HCT116 (cell line): Measurements from ENCODE around the gene ABHD10. TPM values are rescaled to one million over a fixed set of nuclear protein-coding genes. Genes with fewer than 3 reads are reported as not detected.

Experiments used
- ATAC-seq: fragments of 200-7000 bp; cut with Tn5 transposase; 2 replicates; pipeline ENCODE4 v1.9.1; 2020; ENCODE audit warnings: mild to moderate bottlenecking, moderate library complexity
- BruUV-seq: library from RNA; stranded (reverse); fragments of 400-500 nt; replicated peaks from 2 replicates; lab custom pipeline; 2021; lab: Mats Ljungman, UMichigan
- CTCF ChIA-PET: fragments of 300-600 bp; sonication (Branson Sonifier 250); formaldehyde crosslinking; loops from one replicate; lab custom pipeline; 2021; ENCODE audit warnings: antibody characterized with exemption; lab: Charles Lee
- POLR2A ChIA-PET: fragments of 300-600, 350-600 bp; sonication (Branson Sonifier 250); formaldehyde crosslinking; loops from one replicate; lab custom pipeline; 2021; ENCODE audit warnings: antibody characterized with exemption; lab: Charles Lee
- RAD21 ChIA-PET, 2 experiments: fragments of 300-600 bp; sonication (Branson Sonifier 250); formaldehyde crosslinking; loops; one replicate each; lab custom pipeline; 2023; ENCODE audit warnings: low total read pairs in 2 of 2; ENCODE audit not compliant: uncharacterized antibody in 2 of 2, unreplicated experiment in 2 of 2, low non-redundant PET in 1 of 2; lab: Charles Lee
- DNase-seq: peaks from one replicate; pipeline ENCODE4 v3.0.0-alpha.2; 2010; ENCODE audit warnings: low read depth, low spot score
- H2AFZ ChIP-seq: fragments of 200-600 bp; shearing (Covaris generic), sonication (generic); 2 replicates; pipeline ENCODE4 v1.6.1; 2017; ENCODE audit warnings: low read depth, mixed run types, mixed read lengths, antibody characterized with exemption, low read length; ENCODE audit not compliant: poor library complexity, severe bottlenecking
- H3K27ac ChIP-seq: 2 replicates; pipeline ENCODE4 v1.5.1; 2012; ENCODE audit warnings: low read depth, low read length
- H3K27me3 ChIP-seq: fragments of 200-600 bp; sonication (generic); 2 replicates; pipeline ENCODE4 v1.6.1; 2016; ENCODE audit warnings: mixed run types, low read length, mixed read lengths; ENCODE audit not compliant: insufficient read depth
- H3K36me3 ChIP-seq, 2 experiments: fragments of 200-500 bp in 1 of 2; fragments of 200-600 bp in 1 of 2; sonication (Bioruptor generic) in 1 of 2; sonication (generic) in 1 of 2; 2 replicates each; pipeline versions ENCODE4 v1.5.1 to v1.6.1; 2014 to 2016; ENCODE audit warnings: low read length in 2 of 2, inconsistent platforms in 1 of 2, mixed read lengths in 1 of 2, mixed run types in 1 of 2; ENCODE audit not compliant: insufficient read depth in 2 of 2, control insufficient read depth in 1 of 2
- H3K4me1 ChIP-seq, 2 experiments: fragments of 200-600 bp in 1 of 2; sonication (generic) in 1 of 2; 2 replicates each; pipeline versions ENCODE4 v1.5.1 to v1.6.1; 2012 to 2017; ENCODE audit warnings: low read length in 2 of 2, inconsistent platforms in 1 of 2, mild to moderate bottlenecking in 1 of 2, mixed read lengths in 1 of 2, mixed run types in 1 of 2, moderate library complexity in 1 of 2; ENCODE audit not compliant: insufficient read depth in 2 of 2, control insufficient read depth in 1 of 2
- H3K4me2 ChIP-seq: fragments of 200-600 bp; sonication (generic); 2 replicates; pipeline ENCODE4 v1.6.1; 2017; ENCODE audit warnings: mixed run types, low read length, mixed read lengths
- H3K4me3 ChIP-seq, 2 experiments: fragments of 200-600 bp in 1 of 2; sonication (generic) in 1 of 2; replicated peaks in 1 of 2; 2 replicates each; pipeline ENCODE4 v1.5.1; 2011 to 2016; ENCODE audit warnings: low read length in 2 of 2, control low read depth in 1 of 2, low read depth in 1 of 2, mild to moderate bottlenecking in 1 of 2, mixed read lengths in 1 of 2, mixed run types in 1 of 2
- H3K79me2 ChIP-seq: fragments of 200-600 bp; sonication (generic); 2 replicates; pipeline ENCODE4 v1.6.1; 2017; ENCODE audit warnings: mild to moderate bottlenecking, mixed run types, low read length, moderate library complexity, mixed read lengths; ENCODE audit not compliant: insufficient read depth
- H3K9ac ChIP-seq: fragments of 200-600 bp; sonication (generic); 2 replicates; pipeline ENCODE4 v1.6.1; 2016; ENCODE audit warnings: low read length, mixed read lengths
- H3K9me2 ChIP-seq: fragments of 200-600 bp; sonication (generic), shearing (Covaris generic); 2 replicates; pipeline ENCODE4 v1.6.1; 2017; ENCODE audit warnings: mixed run types, mild to moderate bottlenecking, moderate library complexity; ENCODE audit not compliant: insufficient read depth
- H3K9me3 ChIP-seq, 2 experiments: fragments of 200-500 bp in 1 of 2; fragments of 200-600 bp in 1 of 2; sonication (Bioruptor generic) in 1 of 2; sonication (generic) in 1 of 2; 2 replicates each; pipeline ENCODE4 v1.6.1; 2014 to 2017; ENCODE audit warnings: low read length in 2 of 2, mixed read lengths in 2 of 2, inconsistent platforms in 1 of 2, low read depth in 1 of 2, mild to moderate bottlenecking in 1 of 2, mixed run types in 1 of 2, moderate library complexity in 1 of 2; ENCODE audit not compliant: control insufficient read depth in 1 of 2, insufficient read depth in 1 of 2
- H4K20me1 ChIP-seq: fragments of 200-600 bp; sonication (generic), shearing (Covaris generic); 2 replicates; pipeline ENCODE4 v1.6.1; 2017; ENCODE audit warnings: mixed run types, mild to moderate bottlenecking, moderate library complexity; ENCODE audit not compliant: insufficient read depth
- ATF3 ChIP-seq: IDR thresholded peaks from 2 replicates; pipeline ENCODE4 v1.6.1; 2012
- CBX3 ChIP-seq: IDR thresholded peaks from 2 replicates; pipeline ENCODE4 v1.6.1; 2012; ENCODE audit warnings: low read depth
- CEBPB ChIP-seq: IDR thresholded peaks from 2 replicates; pipeline ENCODE4 v1.6.1; 2012; ENCODE audit warnings: low read depth
- CTCF ChIP-seq, 3 experiments: fragments of 200-600 bp in 1 of 3; sonication (generic) in 1 of 3; IDR thresholded peaks in 2 of 3; conservative IDR thresholded peaks in 1 of 3; 2 replicates each; pipeline ENCODE4 v1.5.1; 2012 to 2017; ENCODE audit warnings: low read depth in 2 of 3, low read length in 2 of 3, antibody characterized with exemption in 1 of 3, borderline replicate concordance in 1 of 3, control low read depth in 1 of 3, mild to moderate bottlenecking in 1 of 3, mixed read lengths in 1 of 3, mixed run types in 1 of 3, moderate library complexity in 1 of 3; ENCODE audit not compliant: insufficient read depth in 1 of 3
- ELF1 ChIP-seq: IDR thresholded peaks from 2 replicates; pipeline ENCODE4 v1.6.1; 2012; ENCODE audit warnings: low read depth, borderline replicate concordance
- FOSL1 ChIP-seq: IDR thresholded peaks from 2 replicates; pipeline ENCODE4 v1.6.1; 2012; ENCODE audit warnings: low read depth
- JUND ChIP-seq: IDR thresholded peaks from 2 replicates; pipeline ENCODE4 v1.6.1; 2012
- MAX ChIP-seq: IDR thresholded peaks from 2 replicates; pipeline ENCODE4 v1.6.1; 2012
- POLR2A ChIP-seq: IDR thresholded peaks from 2 replicates; pipeline ENCODE4 v1.7.0; 2011; ENCODE audit warnings: borderline replicate concordance; ENCODE audit not compliant: insufficient read depth, insufficient read length; ENCODE audit errors: extremely low read depth
- POLR2AphosphoS5 ChIP-seq: IDR thresholded peaks from 2 replicates; pipeline ENCODE4 v1.6.1; 2011; ENCODE audit warnings: mild to moderate bottlenecking, low read depth, low read length, moderate library complexity
- SIN3A ChIP-seq: IDR thresholded peaks from 2 replicates; pipeline ENCODE4 v1.6.1; 2012; ENCODE audit warnings: low read depth
- SP1 ChIP-seq: IDR thresholded peaks from 2 replicates; pipeline ENCODE4 v1.6.1; 2012; ENCODE audit warnings: low read depth
- SRF ChIP-seq: IDR thresholded peaks from 2 replicates; pipeline ENCODE4 v1.6.1; 2012; ENCODE audit warnings: low read depth
- TCF7L2 ChIP-seq: IDR thresholded peaks from 2 replicates; pipeline ENCODE4 v1.7.0; 2011; ENCODE audit warnings: borderline replicate concordance, inconsistent platforms; ENCODE audit not compliant: insufficient read depth, insufficient read length; ENCODE audit errors: extremely low read depth
- ZBTB33 ChIP-seq: IDR thresholded peaks from 2 replicates; pipeline ENCODE4 v1.6.1; 2011; ENCODE audit warnings: mild to moderate bottlenecking, low read length, moderate library complexity; ENCODE audit not compliant: insufficient replicate concordance; ENCODE audit errors: extremely low read depth
- ZFX ChIP-seq: fragments of 450-650 bp; IDR thresholded peaks from 2 replicates; pipeline ENCODE4 v1.6.1; 2017
- intact Hi-C: fragments of 100-400 bp; cut with micrococcal nuclease; formaldehyde crosslinking; loops from 2 replicates; pipeline ENCODE4 v1.10.0; 2022
- total RNA-seq: library from RNA; stranded (reverse); gene quantifications from one replicate; pipeline ENCODE4 v1.2.1, GENCODE V29; 2021; ENCODE audit not compliant: unreplicated experiment

ABHD10 gene
- total RNA-seq, 1 experiment from 2014 or later: 295 TPM

- TF ChIP-seq MAX: no peak
Observed at GRCh38 chr3:111929484-111929883, 49.3 kb upstream of the ABHD10 start (continued).

- no peak for DNase-seq
- Histone ChIP-seq H3K9ac (peak overlapping the region; percentile 48), H3K4me3 (no peak overlapping the region), H3K27me3 (no peaks in the 10 kb centered on the region), H3K4me1 (peaks cover 82 to 98% of the 10 kb centered on the region in 2 experiments), H3K27ac (peak overlapping the region; percentile 96), H3K4me2 (peak overlapping the region; percentile 3; the same call in 1 of the 2 replicates), H2AFZ (no peak overlapping the region), H3K9me2 (no peaks in the 10 kb centered on the region), H4K20me1 (no peaks in the 10 kb centered on the region), H3K36me3 (peaks cover 0 to 33% of the 10 kb centered on the region in 2 experiments; a peak in 1 of 4 replicates), H3K9me3 (no peaks in the 10 kb centered on the region), H3K79me2 (peaks cover 69% of the 10 kb centered on the region)
- POLR2A ChIA-PET: interaction anchor here (0.5 to 3.8 kb wide), 12 partner anchors 10 to 52 kb away, joined by 3 to 26 read pairs (median 4); partner anchors contain the start of gene ABHD10
- intact Hi-C loops: no loop called here
- CTCF ChIA-PET: interaction anchor here (0.8 to 3.5 kb wide), 3 partner anchors 37 to 81 kb away, joined by 3 to 12 read pairs (median 4); no protein-coding TSS in a partner anchor
- ATAC-seq: no peak
- RAD21 ChIA-PET: interaction anchor here in 1 of 2 experiments (0.8 kb wide), 1 partner anchor 15 kb away, joined by 3 read pairs; no protein-coding TSS in a partner anchor
- BruUV-seq: no TSS peak
- TF ChIP-seq TCF7L2 (peak; percentile 92), ATF3 (no peak), SP1 (peak; percentile 58; the same call in 1 of the 2 replicates), ZBTB33 (no peak), CBX3 (no peak), POLR2A (no peak), SRF (no peak), SIN3A (peak; percentile 36; the same call in 1 of the 2 replicates), JUND (0 out of 2 replicates have a peak, but pooled peaks have one; percentile 39), ZFX (no peak), CEBPB (0 out of 2 replicates have a peak, but pooled peaks have one; percentile 9), ELF1 (peak; percentile 7; the same call in 1 of the 2 replicates), CTCF (IDR thresholded peaks at IDR 0.05 in 2 of 3, conservative IDR thresholded peaks at IDR 0.05 in 1 of 3; ENCODE audit: borderline replicate concordance in 1 of 3, insufficient read depth in 1 of 3, low read depth in 2 of 3, low read length in 2 of 3) (no peak), POLR2AphosphoS5 (0 out of 2 replicates have a peak, but pooled peaks have one; percentile 25), FOSL1 (no peak)
Observed at GRCh38 chr3:111932946-111933345, 45.9 kb upstream of the ABHD10 start.
